ENCODE measurements around the gene POLD4. TPM values are rescaled to one million over a fixed set of nuclear protein-coding genes. Genes with fewer than 3 reads are reported as not detected.

Gene POLD4
- total and polyA plus RNA-seq, 12 donors: 13.0 to 166 (median 95.6) TPM

- peaks cover 37 to 64% of the 10 kb centered on the region in 2 donors for H3K4me1 ChIP-seq (replicated peaks in 1 of 2)
- TF ChIP-seq POLR2A (IDR thresholded peaks at IDR 0.05): peak in 1 of 2 donors; percentile 46
- TF ChIP-seq, protein P1, sequence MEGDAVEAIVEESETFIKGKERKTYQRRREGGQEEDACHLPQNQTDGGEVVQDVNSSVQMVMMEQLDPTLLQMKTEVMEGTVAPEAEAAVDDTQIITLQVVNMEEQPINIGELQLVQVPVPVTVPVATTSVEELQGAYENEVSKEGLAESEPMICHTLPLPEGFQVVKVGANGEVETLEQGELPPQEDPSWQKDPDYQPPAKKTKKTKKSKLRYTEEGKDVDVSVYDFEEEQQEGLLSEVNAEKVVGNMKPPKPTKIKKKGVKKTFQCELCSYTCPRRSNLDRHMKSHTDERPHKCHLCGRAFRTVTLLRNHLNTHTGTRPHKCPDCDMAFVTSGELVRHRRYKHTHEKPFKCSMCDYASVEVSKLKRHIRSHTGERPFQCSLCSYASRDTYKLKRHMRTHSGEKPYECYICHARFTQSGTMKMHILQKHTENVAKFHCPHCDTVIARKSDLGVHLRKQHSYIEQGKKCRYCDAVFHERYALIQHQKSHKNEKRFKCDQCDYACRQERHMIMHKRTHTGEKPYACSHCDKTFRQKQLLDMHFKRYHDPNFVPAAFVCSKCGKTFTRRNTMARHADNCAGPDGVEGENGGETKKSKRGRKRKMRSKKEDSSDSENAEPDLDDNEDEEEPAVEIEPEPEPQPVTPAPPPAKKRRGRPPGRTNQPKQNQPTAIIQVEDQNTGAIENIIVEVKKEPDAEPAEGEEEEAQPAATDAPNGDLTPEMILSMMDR (IDR thresholded peaks at IDR 0.05): no peak
- WGBS, 4 donors: 12 to 23% (median 18%) methylated on average over 6 to 8 of the region's 8 CpGs
- H3K27ac ChIP-seq: peak overlapping the region; percentile 91 to 99 (median 98)
- peak overlapping the region in 2 of 4 donors; percentile 54 to 57 for H3K4me3 ChIP-seq
- intact Hi-C loops (cut with DNase I): no loop called here
- no peaks in the 10 kb centered on the region for H3K9me3 ChIP-seq (replicated peaks in 1 of 3)
- H3K27me3 ChIP-seq: no peaks in the 10 kb centered on the region
- no peaks in the 10 kb centered on the region for H3K36me3 ChIP-seq (replicated peaks in 1 of 2)
- DNase-seq: peak; percentile 67 to 95 (median 87)
These were observed 1.0 kb upstream of the POLD4 start for GRCh38 chr11:67354075-67355022.

DNA sequence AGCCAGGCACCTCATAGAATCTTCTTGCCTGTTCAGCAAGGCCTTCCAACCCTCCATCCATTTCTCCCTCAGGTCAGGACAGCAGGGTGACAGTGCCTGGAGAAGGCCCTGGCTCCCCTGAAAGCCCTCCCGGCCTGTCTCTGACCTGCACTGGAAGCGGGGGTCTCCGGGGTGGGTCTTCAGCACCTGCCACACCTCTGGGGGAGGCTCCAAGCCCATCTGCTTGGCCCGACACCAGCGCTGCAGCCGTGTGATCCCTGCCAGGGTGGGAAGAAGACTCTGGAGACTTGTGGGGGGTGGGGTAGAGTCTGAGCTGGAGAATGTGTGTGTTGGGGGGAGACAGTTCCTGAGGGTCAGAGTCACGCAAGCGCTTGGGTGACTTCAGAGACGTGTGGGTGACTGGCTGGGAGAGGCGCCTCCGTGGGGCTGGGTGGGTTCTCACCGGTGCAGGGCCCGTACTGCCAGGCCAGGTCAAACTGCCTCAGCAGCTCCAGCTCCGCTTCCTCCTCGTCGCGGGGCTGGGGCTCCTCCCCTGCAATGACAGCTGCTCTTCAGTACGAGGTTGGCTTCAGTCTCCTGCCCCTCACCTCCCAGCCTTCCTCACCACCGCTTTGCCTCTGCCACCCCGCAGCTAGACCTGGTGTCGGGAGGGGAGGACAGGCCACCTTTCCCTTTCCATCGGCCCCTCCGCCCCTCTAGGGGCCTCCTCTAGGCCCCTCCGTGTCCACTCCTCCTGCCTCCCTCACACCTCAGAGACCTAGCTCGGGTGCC, 615 bp downstream of the POLD4 start:
- DNase-seq: peak in 3 of 7 donors; percentile 52 to 65 (median 65)

DNA sequence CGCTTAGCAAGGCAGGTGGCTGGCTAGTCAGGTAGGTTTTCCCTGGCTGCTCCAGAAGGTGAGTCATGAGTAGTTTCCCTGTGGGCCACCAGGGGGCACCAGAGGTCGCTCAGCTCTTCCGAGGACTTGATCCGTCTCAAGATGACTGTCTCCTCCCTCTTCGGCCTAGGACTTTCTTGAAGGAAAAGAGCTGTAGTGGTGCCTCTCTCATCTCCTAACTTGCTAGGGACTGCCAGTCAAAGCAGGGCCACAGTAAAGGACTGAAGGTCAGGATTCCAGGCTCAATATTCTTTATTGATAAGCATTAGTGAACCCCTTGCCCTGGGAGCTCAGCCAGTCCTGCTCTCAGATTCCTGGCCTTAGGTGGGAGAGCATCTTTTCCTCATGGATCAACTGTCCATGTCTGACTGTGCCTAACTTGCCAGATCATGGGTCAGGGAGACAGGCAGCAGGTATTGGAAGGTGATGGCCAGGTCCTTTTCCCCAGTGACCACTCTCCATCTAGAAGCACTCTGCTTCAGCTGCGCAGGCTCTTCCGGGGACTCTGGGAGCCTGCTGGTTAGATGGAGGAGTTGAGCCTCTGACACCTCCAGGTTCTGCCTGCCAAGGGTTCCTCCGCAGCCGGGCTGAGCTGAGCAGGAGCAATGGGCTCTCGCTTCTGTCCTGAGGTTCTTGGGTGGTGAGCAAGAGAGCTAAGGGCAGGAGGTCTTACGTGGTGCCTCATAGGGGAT, 1.9 kb downstream of the POLD4 start:
- intact Hi-C loops (cut with DNase I): loop anchor here in 1 of 2 donors (2.0 kb wide), 1 partner anchor 31 kb away; no protein-coding TSS in a partner anchor
- H3K27ac ChIP-seq: peak overlapping the region in 4 of 5 donors; percentile 57 to 99 (median 98)
- no peak overlapping the region for H3K4me3 ChIP-seq
- no peaks in the 10 kb centered on the region for H3K36me3 ChIP-seq (replicated peaks in 1 of 2)
- H3K27me3 ChIP-seq: no peaks in the 10 kb centered on the region
- H3K4me1 ChIP-seq (replicated peaks in 1 of 2): peaks cover 37 to 51% of the 10 kb centered on the region in 2 donors
- DNase-seq: peak in 6 of 7 donors; percentile 57 to 78 (median 65)
- WGBS, 4 donors: 48 to 55% (median 51%) methylated on average over 10 to 11 of the region's 11 CpGs
- no peaks in the 10 kb centered on the region for H3K9me3 ChIP-seq (replicated peaks in 1 of 3)
- no peak for TF ChIP-seq POLR2A (IDR thresholded peaks at IDR 0.05)
- TF ChIP-seq, protein P1 (IDR thresholded peaks at IDR 0.05): peak; percentile 77 to 92 (median 88)

More for the DNA sequence above, 615 bp downstream of the POLD4 start:
- Histone ChIP-seq H3K9me3 (replicated peaks in 1 of 3) (no peaks in the 10 kb centered on the region), H3K4me1 (replicated peaks in 1 of 2) (peaks cover 37 to 64% of the 10 kb centered on the region in 2 donors), H3K27ac (peak overlapping the region; percentile 91 to 99 (median 98)), H3K4me3 (peak overlapping the region; percentile 13 to 82 (median 56)), H3K36me3 (replicated peaks in 1 of 2) (no peaks in the 10 kb centered on the region), H3K27me3 (no peaks in the 10 kb centered on the region)
- intact Hi-C loops (cut with DNase I): loop anchor here in 1 of 2 donors (2.0 kb wide), 1 partner anchor 30 kb away; no protein-coding TSS in a partner anchor
- TF ChIP-seq POLR2A (IDR thresholded peaks at IDR 0.05): no peak
- TF ChIP-seq, protein P1 (IDR thresholded peaks at IDR 0.05): no peak
- 0 to 16% (median 10%) methylated on average over 3 to 25 of the region's 25 CpGs for WGBS, 4 donors
